AG10803 (cell line): ENCODE data around the gene GSE1.

Source experiments
- DNase-seq: peaks from one replicate; pipeline ENCODE4 v3.0.0; 2010; ENCODE audit warnings: low read depth
- H3K4me3 ChIP-seq: 2 replicates; pipeline ENCODE4 v1.5.1; 2011; ENCODE audit warnings: mild to moderate bottlenecking, low read length, control low read depth
- CTCF ChIP-seq: conservative IDR thresholded peaks from 2 replicates; pipeline ENCODE4 v1.5.1; 2011; ENCODE audit warnings: mild to moderate bottlenecking, low read length, control low read depth, inconsistent platforms

GSE1 gene

GRCh38 chr16:85567101-85567866 is 45.8 kb upstream of the GSE1 start:
- no peak for DNase-seq
- H3K4me3 ChIP-seq = no peak overlapping the region
- TF ChIP-seq CTCF = no peak

GRCh38 chr16:85567935-85568334 is 45.2 kb upstream of the GSE1 start:
- H3K4me3 ChIP-seq = no peak overlapping the region
- no peak for TF ChIP-seq CTCF
- no peak for DNase-seq

- TF ChIP-seq CTCF = no peak
- no peak overlapping the region for H3K4me3 ChIP-seq
- no peak for DNase-seq
Observed at GRCh38 chr16:85568519-85568918, 44.6 kb upstream of the GSE1 start.

- no peak for TF ChIP-seq CTCF
- DNase-seq = no peak
- no peak overlapping the region for H3K4me3 ChIP-seq
Observed at GRCh38 chr16:85569039-85569614, 44.0 kb upstream of the GSE1 start.

- TF ChIP-seq CTCF = no peak
- H3K4me3 ChIP-seq = no peak overlapping the region
- peak; percentile 47 for DNase-seq
Observed at GRCh38 chr16:85569615-85570212, 43.4 kb upstream of the GSE1 start.

GRCh38 chr16:85570213-85570734 is 42.8 kb upstream of the GSE1 start:
- H3K4me3 ChIP-seq = no peak overlapping the region
- no peak for DNase-seq
- TF ChIP-seq CTCF = no peak
